H1 (cell line): ENCODE data around the gene ACADVL. TPM values are rescaled to one million over a fixed set of nuclear protein-coding genes. Genes with fewer than 3 reads are reported as not detected.

ENCODE experiments used
- CTCF ChIA-PET: fragments of 300-600 bp; sonication (Branson Sonifier 250); formaldehyde crosslinking; loops from one replicate; lab custom pipeline; 2021; ENCODE audit not compliant: partially characterized antibody; lab: Charles Lee
- POLR2A ChIA-PET: fragments of 300-600 bp; sonication (Branson Sonifier 250); formaldehyde crosslinking; loops from one replicate; lab custom pipeline; 2021; ENCODE audit warnings: inconsistent platforms; ENCODE audit not compliant: partially characterized antibody; lab: Charles Lee
- DNase-seq, 2 experiments: peaks; one replicate each; pipeline versions ENCODE4 v3.0.0 to v3.0.0-alpha.2; 2010 to 2022; ENCODE audit warnings: low spot score in 2 of 2, low read depth in 1 of 2, mixed read lengths in 1 of 2
- FAIRE-seq: peaks from 2 replicates; lab custom pipeline; 2011; peaks lifted over from hg19 to GRCh38; lab: Jason Lieb, UNC
- H2AFZ ChIP-seq: 2 replicates; pipeline ENCODE4 v1.8.1; 2012; ENCODE audit warnings: low read length, inconsistent platforms
- H2AK5ac ChIP-seq: 2 replicates; pipeline ENCODE4 v1.6.1; 2013; ENCODE audit warnings: low read depth, low read length
- H2BK120ac ChIP-seq: replicated peaks from 2 replicates; pipeline ENCODE3; 2013; ENCODE audit warnings: low read depth, low read length, inconsistent platforms
- H2BK12ac ChIP-seq: 2 replicates; pipeline ENCODE4 v1.6.1; 2013; ENCODE audit warnings: low read depth, low read length
- H2BK15ac ChIP-seq: 2 replicates; pipeline ENCODE4 v1.6.1; 2013; ENCODE audit warnings: low read length
- H2BK20ac ChIP-seq: 2 replicates; pipeline ENCODE4 v1.6.1; 2013; ENCODE audit warnings: low read length
- H2BK5ac ChIP-seq: 2 replicates; pipeline ENCODE4 v1.6.1; 2013; ENCODE audit warnings: low read depth, low read length
- H3K14ac ChIP-seq: 2 replicates; pipeline ENCODE4 v1.6.1; 2013; ENCODE audit warnings: inconsistent platforms; ENCODE audit not compliant: insufficient read length
- H3K18ac ChIP-seq: 2 replicates; pipeline ENCODE4 v1.6.1; 2013; ENCODE audit warnings: low read length; ENCODE audit errors: extremely low read depth
- H3K23ac ChIP-seq: 2 replicates; pipeline ENCODE4 v1.6.1; 2013; ENCODE audit warnings: inconsistent platforms; ENCODE audit not compliant: insufficient read length
- H3K23me2 ChIP-seq: 2 replicates; pipeline ENCODE4 v1.6.1; 2013; ENCODE audit warnings: low read depth, low read length
- H3K27ac ChIP-seq: 2 replicates; pipeline ENCODE4 v1.6.1; 2011; ENCODE audit warnings: low read depth, low read length, inconsistent platforms
- H3K27me3 ChIP-seq, 4 experiments: replicated peaks in 1 of 4; 1 replicate in 1 of 4; 2 replicates in 3 of 4; pipeline versions ENCODE4 v1.6.1 to v1.8.1; 2011 to 2013; ENCODE audit warnings: low read length in 3 of 4, mild to moderate bottlenecking in 3 of 4, inconsistent platforms in 2 of 4, mixed read lengths in 2 of 4, moderate library complexity in 1 of 4; ENCODE audit not compliant: control insufficient read depth in 3 of 4, insufficient read depth in 3 of 4; ENCODE audit errors: extremely low read depth in 1 of 4
- H3K36me3 ChIP-seq, 4 experiments: 2 replicates each; pipeline versions ENCODE4 v1.6.1 to v1.8.1; 2011 to 2013; ENCODE audit warnings: mild to moderate bottlenecking in 4 of 4, low read length in 3 of 4, moderate library complexity in 2 of 4, control low read depth in 1 of 4, inconsistent platforms in 1 of 4; ENCODE audit not compliant: insufficient read depth in 4 of 4, control insufficient read depth in 2 of 4
- H3K4ac ChIP-seq: replicated peaks from 2 replicates; pipeline ENCODE3; 2013; ENCODE audit warnings: low read length, low read depth, mixed read lengths, inconsistent platforms; ENCODE audit not compliant: insufficient read length
- H3K4me1 ChIP-seq, 4 experiments: replicated peaks in 1 of 4; 1 replicate in 1 of 4; 2 replicates in 3 of 4; pipeline versions ENCODE4 v1.6.1 to v1.8.1; 2011 to 2013; ENCODE audit warnings: low read length in 3 of 4, inconsistent platforms in 2 of 4, mixed read lengths in 1 of 4; ENCODE audit not compliant: insufficient read depth in 4 of 4, control insufficient read depth in 3 of 4
- H3K4me2 ChIP-seq, 2 experiments: 2 replicates each; pipeline versions ENCODE4 v1.6.1 to v1.8.1; 2011 to 2013; ENCODE audit warnings: low read depth in 2 of 2, low read length in 2 of 2, control low read depth in 1 of 2, inconsistent platforms in 1 of 2, mild to moderate bottlenecking in 1 of 2; ENCODE audit not compliant: insufficient read depth in 1 of 2
- H3K4me3 ChIP-seq, 4 experiments: fragments of 200-600, 300-600 bp in 1 of 4; sonication (generic), shearing (Covaris generic), sonication (Bioruptor Twin) in 1 of 4; 2 replicates each; pipeline versions ENCODE4 v1.5.1 to v1.8.1; 2011 to 2016; ENCODE audit warnings: low read length in 4 of 4, low read depth in 3 of 4, control low read depth in 2 of 4, inconsistent platforms in 2 of 4, mild to moderate bottlenecking in 2 of 4, mixed read lengths in 1 of 4, moderate library complexity in 1 of 4; ENCODE audit not compliant: insufficient read depth in 2 of 4; ENCODE audit errors: extremely low read depth in 1 of 4
- H3K56ac ChIP-seq: replicated peaks from 2 replicates; pipeline ENCODE3; 2013; ENCODE audit warnings: low read depth, mild to moderate bottlenecking, mixed read lengths, low read length, inconsistent platforms; ENCODE audit not compliant: insufficient read length
- H3K79me1 ChIP-seq: 2 replicates; pipeline ENCODE4 v1.6.1; 2013; ENCODE audit warnings: low read depth, low read length, control low read depth
- H3K79me2 ChIP-seq, 2 experiments: 2 replicates each; pipeline versions ENCODE4 v1.6.1 to v1.8.1; 2012 to 2013; ENCODE audit warnings: low read length in 2 of 2, mild to moderate bottlenecking in 2 of 2, inconsistent platforms in 1 of 2; ENCODE audit not compliant: insufficient read depth in 2 of 2, control insufficient read depth in 1 of 2
- H3K9ac ChIP-seq, 4 experiments: replicated peaks in 1 of 4; 1 replicate in 1 of 4; 2 replicates in 3 of 4; pipeline versions ENCODE4 v1.6.1 to v1.8.1; 2011 to 2013; ENCODE audit warnings: low read depth in 3 of 4, low read length in 3 of 4, control low read depth in 2 of 4, mild to moderate bottlenecking in 2 of 4, moderate library complexity in 2 of 4, inconsistent platforms in 1 of 4; ENCODE audit errors: extremely low read depth in 1 of 4
- H3K9me3 ChIP-seq, 2 experiments: 2 replicates each; pipeline versions ENCODE4 v1.6.1 to v1.8.1; 2012 to 2013; ENCODE audit warnings: mild to moderate bottlenecking in 2 of 2, moderate library complexity in 2 of 2, control low read depth in 1 of 2, inconsistent platforms in 1 of 2, low read depth in 1 of 2, low read length in 1 of 2, mixed read lengths in 1 of 2; ENCODE audit not compliant: insufficient read depth in 2 of 2
- H4K20me1 ChIP-seq, 2 experiments: replicated peaks in 1 of 2; 2 replicates each; pipeline versions ENCODE3 to v1.8.1; 2011 to 2013; ENCODE audit warnings: inconsistent platforms in 2 of 2, low read length in 2 of 2, mild to moderate bottlenecking in 1 of 2; ENCODE audit not compliant: insufficient read depth in 2 of 2, control insufficient read depth in 1 of 2
- H4K5ac ChIP-seq: 2 replicates; pipeline ENCODE4 v1.6.1; 2013; ENCODE audit warnings: low read length, low read depth, mixed read lengths, inconsistent platforms; ENCODE audit not compliant: insufficient read length
- H4K8ac ChIP-seq: 2 replicates; pipeline ENCODE4 v1.8.0; 2013; ENCODE audit warnings: mild to moderate bottlenecking, moderate library complexity, low read length, inconsistent platforms; ENCODE audit not compliant: insufficient read depth; ENCODE audit errors: extremely low read depth
- H4K91ac ChIP-seq: replicated peaks from 2 replicates; pipeline ENCODE3; 2013; ENCODE audit warnings: low read length, mixed read lengths, inconsistent platforms; ENCODE audit not compliant: insufficient read length
- BACH1 ChIP-seq: IDR thresholded peaks from 2 replicates; pipeline ENCODE4 v1.6.1; 2012; ENCODE audit warnings: low read length, improper control_type of control experiment
- BRCA1 ChIP-seq: IDR thresholded peaks from 2 replicates; pipeline ENCODE4 v1.6.1; 2012; ENCODE audit warnings: low read depth, low read length, improper control_type of control experiment
- CBX5 ChIP-seq: fragments of 300-800, 300-1000 bp; sonication (generic); IDR thresholded peaks from 2 replicates; pipeline ENCODE4 v1.7.1; 2016; ENCODE audit warnings: antibody characterized with exemption, low read length, low read depth
- CHD1 ChIP-seq: IDR thresholded peaks from 2 replicates; pipeline ENCODE4 v1.6.1; 2012; ENCODE audit warnings: low read depth, low read length, improper control_type of control experiment
- FOSL1 ChIP-seq: IDR thresholded peaks from 2 replicates; pipeline ENCODE4 v1.6.1; 2011; ENCODE audit warnings: mild to moderate bottlenecking, low read depth, low read length, moderate library complexity; ENCODE audit not compliant: insufficient read depth
- NRF1 ChIP-seq: IDR thresholded peaks from 2 replicates; pipeline ENCODE4 v1.6.1; 2011; ENCODE audit warnings: mild to moderate bottlenecking, low read depth, low read length, improper control_type of control experiment
- POLR2A ChIP-seq, 2 experiments: IDR thresholded peaks; 1 replicate in 1 of 2; 2 replicates in 1 of 2; pipeline ENCODE4 v1.6.1; 2011; ENCODE audit warnings: low read depth in 2 of 2, low read length in 2 of 2, mild to moderate bottlenecking in 2 of 2; ENCODE audit errors: control extremely low read depth in 1 of 2
- RAD21 ChIP-seq, 2 experiments: IDR thresholded peaks in 1 of 2; conservative IDR thresholded peaks in 1 of 2; 2 replicates each; pipeline ENCODE4 v1.6.1; 2011; ENCODE audit warnings: low read depth in 2 of 2, low read length in 2 of 2, improper control_type of control experiment in 1 of 2, inconsistent platforms in 1 of 2, mild to moderate bottlenecking in 1 of 2, moderate library complexity in 1 of 2
- ZNF274 ChIP-seq: IDR thresholded peaks from 2 replicates; pipeline ENCODE4 v1.7.0; 2012; ENCODE audit warnings: low read length, borderline replicate concordance; ENCODE audit errors: extremely low read depth
- WGBS, 2 experiments: shearing (Covaris generic) in 1 of 2; methylation state at CpG; one replicate each; pipeline versions ENCODE4 v1.1.6 to v1.1.7; 2013 to 2015; ENCODE audit warnings: low lambda C conversion rate in 2 of 2, mixed read lengths in 2 of 2, inconsistent platforms in 1 of 2, low coverage in 1 of 2, missing lambda C conversion rate in 1 of 2; ENCODE audit not compliant: insufficient replicate concordance in 2 of 2, insufficient coverage in 1 of 2, insufficient read length in 1 of 2; ENCODE audit errors: extremely low coverage in 1 of 2, missing lambda C conversion rate in 1 of 2; 5-methylcytosine and 5-hydroxymethylcytosine counted together
- polyA plus RNA-seq, 7 experiments: library from polyadenylated mRNA; depleted of rRNA in 3 of 7; stranded (reverse) in 5 of 7; unstranded in 2 of 7; fragments of >200 nt in 5 of 7; fragments of 200-250 nt in 2 of 7; gene quantifications; 1 replicate in 5 of 7; 2 replicates in 1 of 7; 4 replicates in 1 of 7; pipeline versions ENCODE4 v1.2.1 to v1.2.3, GENCODE V29; 2011 to 2013; ENCODE audit warnings: missing spikeins in 2 of 7, mixed read lengths in 2 of 7
- total RNA-seq: library from RNA; stranded (reverse); fragmentation: NEBNext Ultra II Directional; extraction: Animal tissue kit (Norgen Biotek cat#: 25700); gene quantifications from 2 replicates; pipeline ENCODE4 v1.2.1, GENCODE V29; 2021

Gene ACADVL
- total and polyA plus RNA-seq, 2 of the 8 experiments (the other 6 are each of a cell fraction or from before 2014, with no cell fraction given): 181 to 231 TPM

DNA sequence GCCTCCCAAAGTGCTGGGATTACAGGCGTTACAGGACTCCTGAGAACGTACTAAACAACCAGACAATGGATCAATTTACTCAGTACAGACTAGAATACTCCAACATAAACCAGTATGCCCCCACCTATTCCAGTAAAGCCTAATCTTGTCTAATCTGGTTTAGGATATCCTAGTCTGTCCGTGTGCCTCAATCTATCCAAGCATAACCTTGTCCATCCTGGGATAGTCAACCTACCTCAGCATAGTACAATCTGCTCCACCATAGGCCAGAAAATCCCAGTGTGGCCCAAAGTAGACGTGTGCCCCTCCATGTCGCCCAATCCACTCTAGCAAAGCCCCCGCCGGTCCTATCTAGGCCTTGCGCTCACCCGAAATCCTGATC is 14.0 kb downstream of the ACADVL start:
- Histone ChIP-seq H3K27ac (peak overlapping the region; percentile 71), H3K27me3 (no peaks in the 10 kb centered on the region), H3K4ac (no peak overlapping the region), H2AFZ (no peak overlapping the region), H3K4me1 (peaks cover 3 to 14% (median 6%) of the 10 kb centered on the region in 4 experiments; a peak in 6 of 7 replicates), H3K4me3 (peak overlapping the region; percentile 68 to 89 (median 80)), H3K79me2 (peaks cover 13 to 62% of the 10 kb centered on the region in 2 experiments), H3K36me3 (peaks cover 20 to 38% (median 36%) of the 10 kb centered on the region in 4 experiments; a peak in 7 of 8 replicates), H3K56ac (peak overlapping the region; percentile 70), H2BK20ac (no peak overlapping the region), H3K79me1 (peaks cover 13% of the 10 kb centered on the region), H2BK120ac (no peak overlapping the region), H3K4me2 (peak overlapping the region; percentile 56 to 85), H2BK15ac (no peak overlapping the region), H4K91ac (peak overlapping the region; percentile 4), H3K23ac (no peak overlapping the region), H3K23me2 (no peaks in the 10 kb centered on the region), H4K8ac (peak overlapping the region; percentile 96; the same call in 1 of the 2 replicates), H3K9me3 (no peaks in the 10 kb centered on the region), H2BK5ac (peak overlapping the region; percentile 87), H3K18ac (no peak overlapping the region; the same call in 1 of the 2 replicates), H3K9ac (peak overlapping the region; percentile 73 to 90 (median 82)), H4K5ac (peak overlapping the region; percentile 83), H4K20me1 (peaks cover 19 to 45% of the 10 kb centered on the region in 2 experiments), H2AK5ac (no peak overlapping the region), H2BK12ac (no peak overlapping the region), H3K14ac (no peak overlapping the region)
- FAIRE-seq (no peak), DNase-seq (no peak)
- ChIA-PET CTCF (interaction anchor here (1.0 to 6.4 kb wide), 3 partner anchors 13 to 218 kb away, joined by 3 to 46 read pairs (median 4); partner anchors contain the start of genes ACADVL and DLG4), POLR2A (interaction anchor here (1.0 to 19.7 kb wide), 17 partner anchors 9 to 453 kb away, joined by 3 to 386 read pairs (median 6); partner anchors contain the start of genes ACADVL, CLDN7, CTDNEP1 and DLG4)
- TF ChIP-seq RAD21 (IDR thresholded peaks at IDR 0.05 in 1 of 2, conservative IDR thresholded peaks at IDR 0.05 in 1 of 2; ENCODE audit: low read depth in 2 of 2, low read length in 2 of 2) (no peak), FOSL1 (no peak), CBX5 (no peak), CHD1 (no peak), POLR2A (IDR thresholded peaks at IDR 0.05; ENCODE audit: control extremely low read depth in 1 of 2, low read depth in 2 of 2, low read length in 2 of 2) (no peak; a peak in 1 of 3 replicates), BACH1 (no peak), BRCA1 (no peak), NRF1 (no peak), ZNF274 (no peak)
- 4% methylated on average over 9 of the region's 9 CpGs; no CpG with 5 or more reads in 1 of the 2 experiments for WGBS, 2 experiments
